Skeletal muscle tissue (tissue), 4 donors: ENCODE data around the gene DESI1. TPM values are rescaled to one million over a fixed set of nuclear protein-coding genes. Genes with fewer than 3 reads are reported as not detected.
"Not testable (repeated sequence)": the region's sequence is repeated elsewhere in the genome, so short reads cannot be mapped to it uniquely, and the experiment has no call there.

Experiments
- H3K27ac ChIP-seq: one replicate; pipeline ENCODE4 v1.7.0; 2013; ENCODE audit warnings: mild to moderate bottlenecking, low read depth, low read length, inconsistent platforms
- H3K27me3 ChIP-seq, 3 donors: one replicate each; pipeline ENCODE4 v1.7.0; 2013; ENCODE audit warnings: low read length in 3 of 3; ENCODE audit not compliant: control insufficient read depth in 3 of 3, insufficient read depth in 3 of 3
- H3K36me3 ChIP-seq, 3 donors: one replicate each; pipeline ENCODE4 v1.7.0; 2013; ENCODE audit warnings: low read length in 3 of 3; ENCODE audit not compliant: control insufficient read depth in 3 of 3, insufficient read depth in 3 of 3
- H3K4me1 ChIP-seq, 3 donors: one replicate each; pipeline ENCODE4 v1.7.0; 2013; ENCODE audit warnings: low read length in 3 of 3, mild to moderate bottlenecking in 3 of 3; ENCODE audit not compliant: control insufficient read depth in 3 of 3, insufficient read depth in 3 of 3
- H3K4me3 ChIP-seq, 3 donors: one replicate each; pipeline ENCODE4 v1.7.0; 2013; ENCODE audit warnings: low read length in 3 of 3
- H3K9ac ChIP-seq, 3 donors: one replicate each; pipeline ENCODE4 v1.7.0; 2013; ENCODE audit warnings: low read length in 3 of 3, mild to moderate bottlenecking in 3 of 3, moderate library complexity in 2 of 3, low read depth in 1 of 3
- H3K9me3 ChIP-seq, 3 donors: one replicate each; pipeline ENCODE4 v1.7.0; 2013; ENCODE audit warnings: low read length in 3 of 3; ENCODE audit not compliant: control insufficient read depth in 3 of 3
- total RNA-seq: library from RNA; depleted of rRNA; stranded (reverse); fragments of >200 nt; gene quantifications from one replicate; pipeline ENCODE4 v1.2.3, GENCODE V29; 2014
- donor health status: Osteomylitis.

Gene DESI1
- total RNA-seq, 1 donor from 2014 or later = 5.7 TPM

GRCh38 chr22:41578818-41579217 lies 42.0 kb downstream of the DESI1 start:
- H3K36me3 ChIP-seq = peaks cover 11 to 26% (median 14%) of the 10 kb centered on the region in 3 donors
- H3K27ac ChIP-seq = no peak overlapping the region
- H3K4me1 ChIP-seq = no peaks in the 10 kb centered on the region
- H3K4me3 ChIP-seq = no peak overlapping the region
- no peaks in the 10 kb centered on the region for H3K9me3 ChIP-seq
- no peaks in the 10 kb centered on the region for H3K27me3 ChIP-seq
- no peak overlapping the region for H3K9ac ChIP-seq

- no peaks in the 10 kb centered on the region for H3K27me3 ChIP-seq
- H3K27ac ChIP-seq = no peak overlapping the region
- peaks cover 6 to 23% (median 14%) of the 10 kb centered on the region in 3 donors for H3K36me3 ChIP-seq
- H3K4me3 ChIP-seq = no peak overlapping the region
- H3K9ac ChIP-seq = no peak overlapping the region
- H3K9me3 ChIP-seq = no peaks in the 10 kb centered on the region
- no peaks in the 10 kb centered on the region for H3K4me1 ChIP-seq
Measured at GRCh38 chr22:41578114-41578513, 42.7 kb downstream of the DESI1 start.

GRCh38 chr22:41576877-41577276 lies 44.0 kb downstream of the DESI1 start:
- H3K4me3 ChIP-seq = no peak overlapping the region
- no peaks in the 10 kb centered on the region for H3K4me1 ChIP-seq
- peaks cover 0 to 15% (median 7%) of the 10 kb centered on the region in 3 donors for H3K36me3 ChIP-seq
- H3K27ac ChIP-seq = no peak overlapping the region
- H3K9me3 ChIP-seq = no peaks in the 10 kb centered on the region
- no peaks in the 10 kb centered on the region for H3K27me3 ChIP-seq
- H3K9ac ChIP-seq = no peak overlapping the region

GRCh38 chr22:41575533-41575932 lies 45.3 kb downstream of the DESI1 start:
- H3K27me3 ChIP-seq = no peaks in the 10 kb centered on the region
- peaks cover 0 to 13% (median 7%) of the 10 kb centered on the region in 3 donors for H3K36me3 ChIP-seq
- H3K27ac ChIP-seq = no peak overlapping the region
- H3K4me1 ChIP-seq = no peaks in the 10 kb centered on the region
- H3K9me3 ChIP-seq = no peaks in the 10 kb centered on the region
- H3K4me3 ChIP-seq = no peak overlapping the region
- no peak overlapping the region for H3K9ac ChIP-seq

- H3K9me3 ChIP-seq = no peaks in the 10 kb centered on the region
- H3K9ac ChIP-seq = peak overlapping the region in 1 of 3 donors; percentile 40
- H3K36me3 ChIP-seq = peaks cover 0 to 8% (median 5%) of the 10 kb centered on the region in 3 donors
- no peak overlapping the region for H3K4me3 ChIP-seq
- no peaks in the 10 kb centered on the region for H3K4me1 ChIP-seq
- H3K27me3 ChIP-seq = no peaks in the 10 kb centered on the region
- no peak overlapping the region for H3K27ac ChIP-seq
Measured at GRCh38 chr22:41574847-41575381, 45.9 kb downstream of the DESI1 start.

- Histone ChIP-seq H3K4me3 (no peak overlapping the region), H3K27ac (no peak overlapping the region), H3K9ac (no peak overlapping the region)
Measured at GRCh38 chr22:41573677-41574076, 47.2 kb downstream of the DESI1 start.

GRCh38 chr22:41572305-41572704 lies 48.5 kb downstream of the DESI1 start:
- not testable (repeated sequence) for H3K4me3 ChIP-seq, H3K9ac ChIP-seq, H3K4me1 ChIP-seq, H3K9me3 ChIP-seq, H3K27me3 ChIP-seq, H3K36me3 ChIP-seq, H3K27ac ChIP-seq

More at GRCh38 chr22:41573677-41574076, 47.2 kb downstream of the DESI1 start:
- no peaks in the 10 kb centered on the region for H3K4me1 ChIP-seq
- H3K36me3 ChIP-seq = peaks cover 0 to 5% (median 4%) of the 10 kb centered on the region in 3 donors
- no peaks in the 10 kb centered on the region for H3K27me3 ChIP-seq
- no peaks in the 10 kb centered on the region for H3K9me3 ChIP-seq

GRCh38 chr22:41571786-41572185 lies 49.1 kb downstream of the DESI1 start:
- H3K27me3 ChIP-seq = no peaks in the 10 kb centered on the region
- H3K4me1 ChIP-seq = no peaks in the 10 kb centered on the region
- H3K27ac ChIP-seq = no peak overlapping the region
- H3K9ac ChIP-seq = no peak overlapping the region
- no peaks in the 10 kb centered on the region for H3K9me3 ChIP-seq
- H3K36me3 ChIP-seq = no peaks in the 10 kb centered on the region
- no peak overlapping the region for H3K4me3 ChIP-seq

GRCh38 chr22:41570221-41570620 lies 50.6 kb downstream of the DESI1 start:
- H3K27me3 ChIP-seq = no peaks in the 10 kb centered on the region
- no peaks in the 10 kb centered on the region for H3K9me3 ChIP-seq
- peaks cover 0 to 6% (median 2%) of the 10 kb centered on the region in 3 donors for H3K4me1 ChIP-seq
- no peaks in the 10 kb centered on the region for H3K36me3 ChIP-seq
- no peak overlapping the region for H3K9ac ChIP-seq
- no peak overlapping the region for H3K4me3 ChIP-seq
- H3K27ac ChIP-seq = no peak overlapping the region

GRCh38 chr22:41568811-41569210 lies 52.0 kb downstream of the DESI1 start:
- Histone ChIP-seq H3K9me3 (no peaks in the 10 kb centered on the region), H3K4me3 (no peak overlapping the region), H3K27ac (no peak overlapping the region), H3K36me3 (no peaks in the 10 kb centered on the region), H3K27me3 (no peaks in the 10 kb centered on the region), H3K9ac (no peak overlapping the region), H3K4me1 (peaks cover 0 to 6% (median 2%) of the 10 kb centered on the region in 3 donors)

- Histone ChIP-seq H3K9ac (no peak overlapping the region), H3K27ac (no peak overlapping the region), H3K9me3 (no peaks in the 10 kb centered on the region), H3K4me3 (no peak overlapping the region), H3K36me3 (no peaks in the 10 kb centered on the region), H3K27me3 (peaks cover 0 to 2% (median 0%) of the 10 kb centered on the region in 3 donors), H3K4me1 (peaks cover 0 to 6% (median 5%) of the 10 kb centered on the region in 3 donors)
Measured at GRCh38 chr22:41567512-41567768, 53.4 kb downstream of the DESI1 start.
